Aorta (tissue), 5 donors: ENCODE measurements around the gene ACBD6. TPM values are rescaled to one million over a fixed set of nuclear protein-coding genes. Genes with fewer than 3 reads are reported as not detected.

Source experiments
- ATAC-seq: fragments of 200-7000 bp; cut with Tn5 transposase; one replicate; pipeline ENCODE4 v1.9.1; 2022; ENCODE audit warnings: moderate library complexity; ENCODE audit not compliant: low FRiP score
- DNase-seq, 2 donors: peaks; one replicate each; pipeline ENCODE4 v3.0.0-alpha.2; 2020
- H3K27ac ChIP-seq, 2 donors: one replicate each; pipeline ENCODE4 v1.5.1; 2013; ENCODE audit warnings: low read length in 2 of 2, mild to moderate bottlenecking in 2 of 2, moderate library complexity in 2 of 2, control low read depth in 1 of 2, inconsistent platforms in 1 of 2, low read depth in 1 of 2
- H3K27me3 ChIP-seq, 2 donors: one replicate each; pipeline ENCODE4 v1.6.1; 2013; ENCODE audit warnings: control low read depth in 1 of 2, low read length in 1 of 2, mild to moderate bottlenecking in 1 of 2, moderate library complexity in 1 of 2; ENCODE audit not compliant: insufficient read depth in 2 of 2, control insufficient read depth in 1 of 2
- H3K36me3 ChIP-seq, 2 donors: one replicate each; pipeline ENCODE4 v1.6.1; 2013; ENCODE audit warnings: control low read depth in 1 of 2, low read length in 1 of 2, mild to moderate bottlenecking in 1 of 2; ENCODE audit not compliant: insufficient read depth in 2 of 2, control insufficient read depth in 1 of 2
- H3K4me1 ChIP-seq, 2 donors: one replicate each; pipeline ENCODE4 v1.6.1; 2013; ENCODE audit warnings: low read length in 2 of 2, control low read depth in 1 of 2, mild to moderate bottlenecking in 1 of 2, moderate library complexity in 1 of 2; ENCODE audit not compliant: insufficient read depth in 2 of 2, control insufficient read depth in 1 of 2
- H3K4me3 ChIP-seq, 2 donors: one replicate each; pipeline ENCODE4 v1.5.1; 2013; ENCODE audit warnings: low read length in 2 of 2, control low read depth in 1 of 2, mild to moderate bottlenecking in 1 of 2
- H3K9me3 ChIP-seq: one replicate; pipeline ENCODE4 v1.6.1; 2013; ENCODE audit warnings: mild to moderate bottlenecking, low read length; ENCODE audit not compliant: control insufficient read depth
- WGBS, 2 donors: extraction: QIAGEN DNeasy Blood & Tissue Kit; methylation state at CpG; one replicate each; pipeline ENCODE4 v1.1.7; 2013; 5-methylcytosine and 5-hydroxymethylcytosine counted together
- intact Hi-C, 2 donors: fragments of 100-400 bp; cut with DNase I; formaldehyde crosslinking; loops; one replicate each; pipeline versions ENCODE4 v1.14.2 to v1.15.0; 2022
- polyA plus RNA-seq, 2 donors: library from polyadenylated mRNA; stranded (reverse); fragments of 200-250 nt; gene quantifications; one replicate each; pipeline ENCODE4 v1.2.3, GENCODE V29; 2013
- total RNA-seq, 2 donors: library from RNA; stranded (reverse); fragmentation: NEBNext Ultra II Directional; extraction: Animal tissue kit (Norgen Biotek cat#: 25700); gene quantifications; one replicate each; pipeline ENCODE4 v1.2.1, GENCODE V29; 2021
- donor health status: healthy with polysubstance abuse.
- donor health status: Bipolar disorder and iron deficiency.
- donor health status: DM: no; HTN: no; CAD: no.
- donor health status: DM: no; HTN: no; CAD: no.
- donor health status: DM: yes; HTN: yes; CAD: no.

The ACBD6 gene
- total and polyA plus RNA-seq, 4 donors = 27.7 to 53.1 (median 30.8) TPM

DNA sequence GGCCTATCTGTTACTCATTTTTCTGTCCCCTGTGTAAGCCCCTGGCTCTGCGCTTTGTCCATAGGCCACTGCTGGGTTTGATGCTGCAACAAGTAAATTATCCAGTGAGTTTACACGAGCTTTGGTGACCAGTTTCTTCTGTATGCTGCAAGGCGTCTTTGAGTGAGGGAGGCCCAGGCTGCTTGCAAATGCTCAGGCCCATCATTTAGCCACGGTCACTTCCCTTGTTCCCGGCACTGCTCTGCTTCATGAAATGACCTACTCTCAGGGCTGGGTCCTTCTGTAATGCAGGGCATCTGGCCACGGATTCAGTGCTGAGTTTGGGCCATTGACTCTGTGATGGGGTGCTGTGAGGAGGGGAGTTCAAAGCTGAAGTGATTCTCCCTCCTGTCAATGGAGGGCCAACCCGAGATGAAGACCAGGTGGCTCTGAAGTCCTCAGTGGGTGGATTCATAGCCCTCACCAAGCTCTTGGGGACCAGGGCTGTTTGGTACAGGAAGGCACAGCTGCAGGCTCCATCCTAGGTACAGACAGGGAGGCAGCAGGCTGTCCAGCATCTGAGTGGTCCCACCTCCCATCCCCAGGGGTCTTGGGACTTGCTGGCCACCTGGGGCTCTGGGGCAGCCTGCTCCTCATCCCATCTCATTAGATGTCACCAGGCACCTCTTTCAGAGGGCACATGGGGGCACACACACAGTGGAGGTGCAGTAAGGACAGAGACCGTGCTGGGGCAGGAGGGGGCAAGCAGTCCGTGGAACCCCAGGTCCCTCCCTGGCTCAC is 250.7 kb downstream of the ACBD6 start:
- H3K27me3 ChIP-seq = no peaks in the 10 kb centered on the region
- no peak overlapping the region for H3K27ac ChIP-seq
- DNase-seq = peak; percentile 26 to 51
- H3K4me1 ChIP-seq = no peaks in the 10 kb centered on the region
- no peak for ATAC-seq
- no peaks in the 10 kb centered on the region for H3K36me3 ChIP-seq
- intact Hi-C loops = loop anchor here (2.0 to 5.0 kb wide), 3 partner anchors 165 to 231 kb away; no protein-coding TSS in a partner anchor
- no peak overlapping the region for H3K4me3 ChIP-seq
- 82 to 83% methylated on average over 9 of the region's 9 CpGs for WGBS, 2 donors
- no peaks in the 10 kb centered on the region for H3K9me3 ChIP-seq

DNA sequence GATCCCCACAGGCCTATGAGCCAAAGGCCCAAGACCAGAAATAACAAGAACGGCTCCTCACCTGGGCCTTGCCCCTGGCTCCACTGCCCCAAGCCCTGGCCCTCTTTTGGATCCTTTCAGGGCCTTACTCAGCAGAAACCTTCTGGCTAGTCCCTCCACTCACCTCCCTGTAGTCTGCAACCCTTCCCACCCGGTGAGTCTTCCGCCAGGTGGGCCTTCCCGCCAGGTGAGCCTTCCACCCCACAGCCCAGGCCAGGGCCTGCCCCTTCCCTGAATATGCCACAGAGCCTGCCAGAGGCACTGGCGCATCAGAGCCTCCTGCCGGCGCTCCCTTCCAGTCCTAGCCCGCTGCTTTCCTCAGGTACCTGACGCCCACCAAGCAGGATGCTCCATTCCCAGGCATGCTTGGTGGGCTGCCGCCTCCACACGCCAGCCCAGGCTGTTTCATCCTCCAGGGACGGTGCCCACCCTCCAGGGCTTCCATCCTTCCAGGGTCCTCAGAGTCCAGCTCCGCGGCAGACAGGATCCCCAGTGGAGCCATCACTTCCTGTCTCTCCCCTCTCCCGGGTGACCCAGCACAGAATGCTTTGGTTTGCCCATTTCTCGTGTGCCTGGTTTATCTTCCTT is 251.4 kb downstream of the ACBD6 start:
- ATAC-seq = no peak
- peak; percentile 24 to 66 for DNase-seq
- intact Hi-C loops = loop anchor here in 1 of 2 donors (5.0 kb wide), 1 partner anchor 231 kb away; no protein-coding TSS in a partner anchor
- Histone ChIP-seq H3K9me3 (no peaks in the 10 kb centered on the region), H3K36me3 (no peaks in the 10 kb centered on the region), H3K27me3 (no peaks in the 10 kb centered on the region), H3K4me3 (no peak overlapping the region), H3K27ac (no peak overlapping the region), H3K4me1 (no peaks in the 10 kb centered on the region)
- 81 to 85% methylated on average over 16 of the region's 16 CpGs for WGBS, 2 donors

DNA sequence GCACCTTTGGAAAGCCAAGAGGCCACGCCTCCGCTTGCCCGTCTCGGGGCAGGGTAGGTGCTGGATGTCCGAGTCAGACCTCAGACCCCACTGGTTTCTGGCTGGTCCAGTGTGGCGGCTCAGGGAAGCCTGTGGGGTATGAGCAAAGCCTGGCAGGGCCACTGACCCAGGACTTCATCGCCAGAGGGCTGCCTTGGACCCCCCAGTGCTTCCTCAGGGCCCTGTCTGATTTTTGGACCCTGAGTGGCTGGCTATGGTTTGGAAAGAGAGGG is 251.9 kb downstream of the ACBD6 start:
- H3K27ac ChIP-seq = no peak overlapping the region
- 94% methylated on average over 7 of the region's 7 CpGs for WGBS, 2 donors
- DNase-seq (peak; percentile 42 to 61), ATAC-seq (no peak)
- no peaks in the 10 kb centered on the region for H3K4me1 ChIP-seq
- H3K4me3 ChIP-seq = no peak overlapping the region
- no peaks in the 10 kb centered on the region for H3K27me3 ChIP-seq
- H3K36me3 ChIP-seq = no peaks in the 10 kb centered on the region
- no peaks in the 10 kb centered on the region for H3K9me3 ChIP-seq
- intact Hi-C loops = loop anchor here in 1 of 2 donors (5.0 kb wide), 1 partner anchor 232 kb away; no protein-coding TSS in a partner anchor

DNA sequence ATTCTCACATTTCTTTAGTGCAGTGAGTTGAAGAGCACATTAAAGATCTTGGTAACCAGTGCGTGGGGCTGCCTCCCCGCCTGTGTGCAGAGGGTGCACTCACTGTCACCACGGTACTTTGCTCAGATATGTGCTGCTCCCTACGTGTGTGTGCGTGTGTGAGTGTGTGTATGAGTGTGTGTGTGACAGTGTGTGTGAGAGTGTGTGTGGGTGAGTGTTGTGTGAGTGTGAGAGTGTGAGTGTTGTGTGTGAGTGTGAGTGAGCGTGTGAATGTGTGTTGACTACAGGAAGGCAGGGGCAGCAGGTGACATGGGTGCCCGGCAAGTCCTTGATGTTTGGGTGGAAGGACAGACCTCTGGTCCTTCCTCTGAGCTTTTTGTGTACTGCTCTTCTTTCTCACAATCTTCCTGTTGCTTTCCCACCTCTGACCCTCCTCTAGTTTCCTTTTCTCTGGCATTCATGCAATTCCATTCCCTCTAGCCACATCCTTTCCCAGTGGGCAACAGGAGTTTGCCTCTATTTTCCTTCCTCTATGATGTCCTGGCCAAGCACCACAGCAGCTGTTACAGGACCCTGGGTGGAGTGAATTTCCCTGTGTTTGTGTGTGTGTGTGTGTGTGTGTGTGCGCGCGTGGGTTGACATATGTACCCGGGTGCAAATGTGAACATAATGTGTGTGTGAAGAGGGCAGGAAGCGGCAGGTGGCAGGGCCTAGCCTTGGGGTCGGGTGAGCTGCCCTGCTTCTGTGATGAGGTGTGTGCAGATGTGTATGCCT is 252.5 kb downstream of the ACBD6 start:
- peak in 1 of 2 donors; percentile 16 for DNase-seq
- Histone ChIP-seq H3K27me3 (no peaks in the 10 kb centered on the region), H3K27ac (no peak overlapping the region), H3K4me3 (no peak overlapping the region), H3K36me3 (no peaks in the 10 kb centered on the region), H3K4me1 (no peaks in the 10 kb centered on the region), H3K9me3 (no peaks in the 10 kb centered on the region)
- ATAC-seq = no peak
- intact Hi-C loops = loop anchor here in 1 of 2 donors (5.0 kb wide), 1 partner anchor 232 kb away; no protein-coding TSS in a partner anchor
- WGBS, 2 donors = 91% methylated on average over 13 of the region's 13 CpGs

- intact Hi-C loops = no loop called here
- Histone ChIP-seq H3K36me3 (no peaks in the 10 kb centered on the region), H3K4me3 (no peak overlapping the region), H3K27me3 (no peaks in the 10 kb centered on the region), H3K27ac (no peak overlapping the region), H3K9me3 (no peaks in the 10 kb centered on the region), H3K4me1 (no peaks in the 10 kb centered on the region)
- peak; percentile 33 to 56 for DNase-seq
- ATAC-seq = no peak
- WGBS, 2 donors = 58 to 60% methylated on average over 11 of the region's 11 CpGs
Observed at GRCh38 chr1:180248731-180249681, 253.4 kb downstream of the ACBD6 start.

DNA sequence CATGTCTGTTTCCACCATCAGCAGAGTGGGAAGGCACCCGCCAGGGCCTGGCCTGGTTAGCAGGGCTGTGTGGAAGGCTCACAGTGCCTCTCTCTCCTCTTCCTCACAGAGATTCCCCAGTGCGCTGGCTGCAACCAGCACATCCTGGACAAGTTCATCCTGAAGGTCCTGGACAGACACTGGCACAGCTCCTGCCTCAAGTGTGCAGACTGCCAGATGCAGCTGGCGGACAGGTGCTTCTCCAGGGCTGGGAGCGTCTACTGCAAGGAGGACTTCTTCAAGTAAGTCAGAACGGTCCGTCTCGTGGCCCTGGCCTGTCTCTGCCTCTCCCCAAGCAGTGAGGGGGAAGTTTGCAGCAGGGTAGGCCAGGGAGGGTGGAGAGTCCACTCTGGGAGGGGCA is 254.2 kb downstream of the ACBD6 start:
- ATAC-seq (no peak), DNase-seq (peak in 1 of 2 donors; percentile 64)
- intact Hi-C loops = no loop called here
- Histone ChIP-seq H3K36me3 (no peaks in the 10 kb centered on the region), H3K4me1 (no peaks in the 10 kb centered on the region), H3K4me3 (no peak overlapping the region), H3K27ac (no peak overlapping the region), H3K27me3 (no peaks in the 10 kb centered on the region), H3K9me3 (no peaks in the 10 kb centered on the region)
- 96 to 99% methylated on average over 7 of the region's 7 CpGs for WGBS, 2 donors

- Histone ChIP-seq H3K27me3 (no peaks in the 10 kb centered on the region), H3K4me1 (no peaks in the 10 kb centered on the region), H3K36me3 (no peaks in the 10 kb centered on the region), H3K4me3 (no peak overlapping the region), H3K9me3 (no peaks in the 10 kb centered on the region), H3K27ac (no peak overlapping the region)
- WGBS, 2 donors = 88 to 91% methylated on average over 4 of the region's 4 CpGs
- intact Hi-C loops = no loop called here
- DNase-seq (no peak), ATAC-seq (no peak)
Observed at GRCh38 chr1:180247580-180247979, 254.8 kb downstream of the ACBD6 start.

GRCh38 chr1:180247061-180247460 is 255.3 kb downstream of the ACBD6 start:
- Histone ChIP-seq H3K27me3 (no peaks in the 10 kb centered on the region), H3K9me3 (no peaks in the 10 kb centered on the region), H3K4me1 (no peaks in the 10 kb centered on the region), H3K27ac (no peak overlapping the region), H3K36me3 (no peaks in the 10 kb centered on the region), H3K4me3 (no peak overlapping the region)
- ATAC-seq = no peak
- WGBS, 2 donors = 86 to 88% methylated on average over 3 of the region's 3 CpGs
- no peak for DNase-seq
- intact Hi-C loops = no loop called here
